ENCODE results near the gene ITPR2. TPM values are rescaled to one million over a fixed set of nuclear protein-coding genes. Genes with fewer than 3 reads are reported as not detected.
A peak's percentile ranks its signal among the peaks of the same experiment; 100 is the strongest.

Gene ITPR2
- total and polyA plus RNA-seq, 2 of the 13 experiments (the other 11 are each of a cell fraction or from before 2014, with no cell fraction given) = 31.9 to 81.9 TPM

DNA sequence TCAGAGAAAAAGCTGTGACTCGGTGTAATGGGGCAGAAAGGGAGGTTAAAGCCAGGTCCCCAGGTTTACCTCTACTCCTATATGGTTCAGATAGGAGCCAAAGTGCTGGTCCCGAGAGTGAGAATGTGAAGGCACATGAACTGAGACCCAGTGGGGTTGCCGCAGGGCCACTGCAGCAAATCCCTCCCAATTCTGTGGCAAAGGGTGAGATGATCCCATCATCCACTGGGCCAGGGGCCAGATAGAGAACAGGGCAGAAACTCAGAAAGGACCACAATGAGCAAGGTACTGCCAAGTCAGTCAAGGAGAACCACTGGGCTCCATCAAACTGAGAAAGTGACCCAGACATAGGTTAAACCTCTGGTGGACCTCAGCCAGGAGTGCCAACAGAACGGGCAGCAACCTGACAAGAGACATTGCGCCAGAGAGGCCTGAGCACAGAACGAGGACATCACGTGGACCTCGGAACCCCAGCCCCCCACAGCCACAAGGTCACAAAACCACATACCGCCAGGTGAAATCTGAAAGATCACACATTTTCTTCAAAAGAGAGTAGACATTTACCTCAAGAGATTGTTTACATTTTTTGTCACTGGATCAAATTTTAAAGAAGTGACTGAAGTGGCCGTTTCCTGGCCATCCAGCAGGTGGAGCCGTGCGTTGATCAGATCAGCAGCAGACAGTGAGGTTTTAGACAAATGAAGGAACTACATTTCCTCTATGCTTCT is 20.5 kb upstream of the ITPR2 start (continued):
- TF ChIP-seq, protein P1, sequence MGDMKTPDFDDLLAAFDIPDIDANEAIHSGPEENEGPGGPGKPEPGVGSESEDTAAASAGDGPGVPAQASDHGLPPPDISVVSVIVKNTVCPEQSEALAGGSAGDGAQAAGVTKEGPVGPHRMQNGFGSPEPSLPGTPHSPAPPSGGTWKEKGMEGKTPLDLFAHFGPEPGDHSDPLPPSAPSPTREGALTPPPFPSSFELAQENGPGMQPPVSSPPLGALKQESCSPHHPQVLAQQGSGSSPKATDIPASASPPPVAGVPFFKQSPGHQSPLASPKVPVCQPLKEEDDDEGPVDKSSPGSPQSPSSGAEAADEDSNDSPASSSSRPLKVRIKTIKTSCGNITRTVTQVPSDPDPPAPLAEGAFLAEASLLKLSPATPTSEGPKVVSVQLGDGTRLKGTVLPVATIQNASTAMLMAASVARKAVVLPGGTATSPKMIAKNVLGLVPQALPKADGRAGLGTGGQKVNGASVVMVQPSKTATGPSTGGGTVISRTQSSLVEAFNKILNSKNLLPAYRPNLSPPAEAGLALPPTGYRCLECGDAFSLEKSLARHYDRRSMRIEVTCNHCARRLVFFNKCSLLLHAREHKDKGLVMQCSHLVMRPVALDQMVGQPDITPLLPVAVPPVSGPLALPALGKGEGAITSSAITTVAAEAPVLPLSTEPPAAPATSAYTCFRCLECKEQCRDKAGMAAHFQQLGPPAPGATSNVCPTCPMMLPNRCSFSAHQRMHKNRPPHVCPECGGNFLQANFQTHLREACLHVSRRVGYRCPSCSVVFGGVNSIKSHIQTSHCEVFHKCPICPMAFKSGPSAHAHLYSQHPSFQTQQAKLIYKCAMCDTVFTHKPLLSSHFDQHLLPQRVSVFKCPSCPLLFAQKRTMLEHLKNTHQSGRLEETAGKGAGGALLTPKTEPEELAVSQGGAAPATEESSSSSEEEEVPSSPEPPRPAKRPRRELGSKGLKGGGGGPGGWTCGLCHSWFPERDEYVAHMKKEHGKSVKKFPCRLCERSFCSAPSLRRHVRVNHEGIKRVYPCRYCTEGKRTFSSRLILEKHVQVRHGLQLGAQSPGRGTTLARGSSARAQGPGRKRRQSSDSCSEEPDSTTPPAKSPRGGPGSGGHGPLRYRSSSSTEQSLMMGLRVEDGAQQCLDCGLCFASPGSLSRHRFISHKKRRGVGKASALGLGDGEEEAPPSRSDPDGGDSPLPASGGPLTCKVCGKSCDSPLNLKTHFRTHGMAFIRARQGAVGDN (CRISPR knock-in tag; IDR thresholded peaks at IDR 0.05) = peak; percentile 79
- TF ChIP-seq TBX2 (CRISPR knock-in tag; IDR thresholded peaks at IDR 0.05; ENCODE audit: borderline replicate concordance) (peak; percentile 64), ZNF570 (CRISPR knock-in tag; IDR thresholded peaks at IDR 0.05; ENCODE audit: borderline replicate concordance) (no peak), ZNF124 (CRISPR knock-in tag; IDR thresholded peaks at IDR 0.05) (peak; percentile 41; the same call in 1 of the 2 replicates), SKI (IDR thresholded peaks at IDR 0.05; ENCODE audit: partially characterized antibody) (peak; percentile 41), ZNF567 (CRISPR knock-in tag; IDR thresholded peaks at IDR 0.05; ENCODE audit: borderline replicate concordance) (no peak), ZNF703 (CRISPR knock-in tag; IDR thresholded peaks at IDR 0.05; ENCODE audit: borderline replicate concordance) (no peak), ARNT2 (CRISPR knock-in tag; IDR thresholded peaks at IDR 0.05; ENCODE audit: low read depth) (no peak), ZNF841 (CRISPR knock-in tag; IDR thresholded peaks at IDR 0.05; ENCODE audit: borderline replicate concordance) (no peak), ZNF383 (CRISPR knock-in tag; IDR thresholded peaks at IDR 0.05; ENCODE audit: borderline replicate concordance) (no peak), ZNF724P (CRISPR knock-in tag; IDR thresholded peaks at IDR 0.05; ENCODE audit: borderline replicate concordance) (0 out of 2 replicates have a peak, but pooled peaks have one; percentile 47), POLR2AphosphoS2 (IDR thresholded peaks at IDR 0.05; ENCODE audit: low read depth, low read length) (no peak), ZNF251 (CRISPR knock-in tag; IDR thresholded peaks at IDR 0.05) (no peak), ZNF557 (CRISPR knock-in tag; IDR thresholded peaks at IDR 0.05) (no peak), DNMT1 (CRISPR knock-in tag; IDR thresholded peaks at IDR 0.05) (no peak)
- TF ChIP-seq, protein P2, sequence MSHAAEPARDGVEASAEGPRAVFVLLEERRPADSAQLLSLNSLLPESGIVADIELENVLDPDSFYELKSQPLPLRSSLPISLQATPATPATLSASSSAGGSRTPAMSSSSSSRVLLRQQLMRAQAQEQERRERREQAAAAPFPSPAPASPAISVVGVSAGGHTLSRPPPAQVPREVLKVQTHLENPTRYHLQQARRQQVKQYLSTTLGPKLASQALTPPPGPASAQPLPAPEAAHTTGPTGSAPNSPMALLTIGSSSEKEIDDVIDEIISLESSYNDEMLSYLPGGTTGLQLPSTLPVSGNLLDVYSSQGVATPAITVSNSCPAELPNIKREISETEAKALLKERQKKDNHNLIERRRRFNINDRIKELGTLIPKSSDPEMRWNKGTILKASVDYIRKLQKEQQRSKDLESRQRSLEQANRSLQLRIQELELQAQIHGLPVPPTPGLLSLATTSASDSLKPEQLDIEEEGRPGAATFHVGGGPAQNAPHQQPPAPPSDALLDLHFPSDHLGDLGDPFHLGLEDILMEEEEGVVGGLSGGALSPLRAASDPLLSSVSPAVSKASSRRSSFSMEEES (CRISPR knock-in tag; IDR thresholded peaks at IDR 0.05) = peak; percentile 81
- TF ChIP-seq, protein P3, sequence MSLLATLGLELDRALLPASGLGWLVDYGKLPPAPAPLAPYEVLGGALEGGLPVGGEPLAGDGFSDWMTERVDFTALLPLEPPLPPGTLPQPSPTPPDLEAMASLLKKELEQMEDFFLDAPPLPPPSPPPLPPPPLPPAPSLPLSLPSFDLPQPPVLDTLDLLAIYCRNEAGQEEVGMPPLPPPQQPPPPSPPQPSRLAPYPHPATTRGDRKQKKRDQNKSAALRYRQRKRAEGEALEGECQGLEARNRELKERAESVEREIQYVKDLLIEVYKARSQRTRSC (CRISPR knock-in tag; IDR thresholded peaks at IDR 0.05; ENCODE audit: low read depth) = no peak
